ENCODE data around the gene FOXM1.

The FOXM1 gene

DNA sequence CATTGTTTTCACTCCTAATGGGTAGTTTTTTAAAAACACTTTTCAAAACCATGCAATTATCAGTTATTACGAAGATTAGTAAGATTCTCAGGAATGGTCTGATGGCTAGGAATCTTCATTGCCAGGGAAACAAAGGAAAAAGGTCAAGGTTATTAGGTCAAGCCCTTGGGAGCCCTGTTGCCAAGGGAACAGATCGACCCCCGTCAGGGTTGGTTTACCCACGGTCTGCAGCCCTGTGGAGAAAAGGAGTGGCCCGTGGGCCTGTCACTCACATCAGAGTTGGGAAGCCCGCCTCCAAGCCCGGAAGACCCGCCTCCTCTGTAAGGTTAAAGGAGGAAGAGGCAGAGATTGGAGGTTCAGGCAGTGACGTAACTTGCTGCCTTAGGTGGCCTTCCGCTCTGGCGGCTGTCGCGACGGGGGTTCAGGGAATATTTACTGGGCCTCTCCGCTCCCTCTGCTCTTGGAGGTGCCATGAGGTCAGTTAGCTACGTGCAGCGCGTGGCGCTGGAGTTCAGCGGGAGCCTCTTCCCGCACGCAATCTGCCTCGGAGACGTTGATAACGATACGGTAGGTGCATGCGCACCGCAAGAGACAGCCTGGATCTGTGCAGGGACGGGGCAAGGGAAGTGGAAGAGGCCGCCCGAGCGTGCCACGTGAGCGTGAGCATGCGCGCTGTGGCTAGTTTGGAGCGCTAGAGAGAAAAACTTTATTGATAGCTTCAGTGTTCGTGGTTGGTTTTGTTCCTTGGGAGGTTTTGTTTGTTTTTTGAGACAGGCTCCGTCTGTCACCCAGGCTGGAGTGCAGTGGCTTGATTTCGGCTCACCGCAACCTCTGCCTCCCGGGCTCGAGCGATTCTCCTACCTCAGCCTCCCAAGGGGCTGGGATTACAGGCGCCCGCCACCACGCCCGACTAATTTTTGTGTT is 64.4 kb downstream of the FOXM1 start, which contains the start of gene ITFG2:
Gene ITFG2 (plus strand): TSS at position 379 of the 924 bp plus-strand sequence. CDS start 93 bp downstream, at position 472.
- peak within 1 kb of the TSS; percentile 72 for H3K4me3 ChIP-seq (ENCODE audit: low read depth, low read length)
- DNase-seq (ENCODE audit: low read depth, low spot score), result peak; percentile 87
- CTCF ChIA-PET, result interaction anchor here (0.9 to 3.1 kb wide), 15 partner anchors 10 to 757 kb away, joined by 3 to 15 read pairs (median 7); partner anchors contain the start of gene FKBP4
- POLR2A ChIA-PET, result interaction anchor here (1.0 to 1.7 kb wide), 3 partner anchors 8 to 222 kb away, joined by 3 to 7 read pairs (median 3); no protein-coding TSS in a partner anchor
- TF ChIP-seq, protein P1, sequence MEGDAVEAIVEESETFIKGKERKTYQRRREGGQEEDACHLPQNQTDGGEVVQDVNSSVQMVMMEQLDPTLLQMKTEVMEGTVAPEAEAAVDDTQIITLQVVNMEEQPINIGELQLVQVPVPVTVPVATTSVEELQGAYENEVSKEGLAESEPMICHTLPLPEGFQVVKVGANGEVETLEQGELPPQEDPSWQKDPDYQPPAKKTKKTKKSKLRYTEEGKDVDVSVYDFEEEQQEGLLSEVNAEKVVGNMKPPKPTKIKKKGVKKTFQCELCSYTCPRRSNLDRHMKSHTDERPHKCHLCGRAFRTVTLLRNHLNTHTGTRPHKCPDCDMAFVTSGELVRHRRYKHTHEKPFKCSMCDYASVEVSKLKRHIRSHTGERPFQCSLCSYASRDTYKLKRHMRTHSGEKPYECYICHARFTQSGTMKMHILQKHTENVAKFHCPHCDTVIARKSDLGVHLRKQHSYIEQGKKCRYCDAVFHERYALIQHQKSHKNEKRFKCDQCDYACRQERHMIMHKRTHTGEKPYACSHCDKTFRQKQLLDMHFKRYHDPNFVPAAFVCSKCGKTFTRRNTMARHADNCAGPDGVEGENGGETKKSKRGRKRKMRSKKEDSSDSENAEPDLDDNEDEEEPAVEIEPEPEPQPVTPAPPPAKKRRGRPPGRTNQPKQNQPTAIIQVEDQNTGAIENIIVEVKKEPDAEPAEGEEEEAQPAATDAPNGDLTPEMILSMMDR (IDR thresholded peaks at IDR 0.05; ENCODE audit: insufficient read depth, low read length, missing control alignments), result no peak

DNA sequence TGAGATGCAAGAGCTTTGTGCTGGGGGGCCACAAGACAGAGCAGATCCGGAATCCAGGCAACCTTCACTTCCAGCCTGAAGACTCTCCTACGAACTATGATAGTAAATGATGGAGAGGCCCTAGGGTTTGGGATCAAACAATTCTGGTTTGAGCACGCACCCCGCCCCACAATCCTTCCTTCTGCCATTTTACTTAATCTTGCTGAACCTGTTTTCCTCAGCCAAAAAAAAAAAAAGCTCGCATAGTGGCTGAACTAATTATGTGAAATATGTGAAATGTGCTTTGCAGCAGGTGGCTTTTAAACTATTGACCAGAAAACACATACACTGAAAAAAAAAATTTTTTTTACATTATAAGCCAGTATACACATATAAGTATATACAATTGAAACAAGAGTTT is 65.2 kb downstream of the FOXM1 start:
- ChIA-PET POLR2A (no interaction called here), CTCF (interaction anchor here (0.9 to 2.2 kb wide), 4 partner anchors 27 to 756 kb away, joined by 3 to 11 read pairs (median 6); no protein-coding TSS in a partner anchor)
- TF ChIP-seq, protein P1 (IDR thresholded peaks at IDR 0.05; ENCODE audit: insufficient read depth, low read length, missing control alignments), result no peak
- H3K4me3 ChIP-seq (ENCODE audit: low read depth, low read length), result peak overlapping the region; percentile 72
- no peak for DNase-seq (ENCODE audit: low read depth, low spot score)
